Progenitor cell of endocrine pancreas (in vitro differentiated cells): ENCODE measurements around the gene BPI. TPM values are rescaled to one million over a fixed set of nuclear protein-coding genes. Genes with fewer than 3 reads are reported as not detected.

Source experiments
- DNase-seq: peaks from one replicate; pipeline ENCODE4 v3.0.0; 2021; ENCODE audit warnings: low spot score; ENCODE audit not compliant: unreplicated experiment
- H3K27ac Mint-ChIP-seq: 2 replicates; pipeline ENCODE4 v1.8.0; 2021; ENCODE audit warnings: mild to moderate bottlenecking, moderate library complexity, mixed read lengths
- H3K27me3 Mint-ChIP-seq: 2 replicates; pipeline ENCODE4 v1.8.0; 2021; ENCODE audit warnings: mixed read lengths
- H3K36me3 Mint-ChIP-seq: 2 replicates; pipeline ENCODE4 v1.8.0; 2022; ENCODE audit warnings: mixed read lengths; ENCODE audit not compliant: insufficient read depth
- H3K4me1 Mint-ChIP-seq: 2 replicates; pipeline ENCODE4 v1.8.0; 2021; ENCODE audit warnings: low read depth, mixed read lengths
- H3K4me3 Mint-ChIP-seq: 2 replicates; pipeline ENCODE4 v1.8.0; 2021; ENCODE audit warnings: low read depth, mild to moderate bottlenecking, moderate library complexity, mixed read lengths
- H3K9me3 Mint-ChIP-seq: 2 replicates; pipeline ENCODE4 v1.8.0; 2021; ENCODE audit warnings: low read depth, mixed read lengths
- total RNA-seq: library from RNA; stranded (reverse); gene quantifications from 2 replicates; pipeline ENCODE4 v1.2.1, GENCODE V29; 2021
- TF ChIP-seq, protein P1 (sequence below): fragments of 200-600 bp; sonication (generic); IDR thresholded peaks from one replicate; pipeline ENCODE4 v1.5.0; 2021; ENCODE audit warnings: antibody characterized with exemption, mild to moderate bottlenecking; ENCODE audit not compliant: unreplicated experiment

BPI gene
- total RNA-seq, 1 donor from 2014 or later, result not detected

- H3K4me1 Mint-ChIP-seq, result peaks cover 5% of the 10 kb centered on the region
- H3K9me3 Mint-ChIP-seq, result no peaks in the 10 kb centered on the region
- peaks cover 4% of the 10 kb centered on the region for H3K27me3 Mint-ChIP-seq
- no peak overlapping the region for H3K4me3 Mint-ChIP-seq
- no peak overlapping the region for H3K27ac Mint-ChIP-seq
- TF ChIP-seq, protein P1, sequence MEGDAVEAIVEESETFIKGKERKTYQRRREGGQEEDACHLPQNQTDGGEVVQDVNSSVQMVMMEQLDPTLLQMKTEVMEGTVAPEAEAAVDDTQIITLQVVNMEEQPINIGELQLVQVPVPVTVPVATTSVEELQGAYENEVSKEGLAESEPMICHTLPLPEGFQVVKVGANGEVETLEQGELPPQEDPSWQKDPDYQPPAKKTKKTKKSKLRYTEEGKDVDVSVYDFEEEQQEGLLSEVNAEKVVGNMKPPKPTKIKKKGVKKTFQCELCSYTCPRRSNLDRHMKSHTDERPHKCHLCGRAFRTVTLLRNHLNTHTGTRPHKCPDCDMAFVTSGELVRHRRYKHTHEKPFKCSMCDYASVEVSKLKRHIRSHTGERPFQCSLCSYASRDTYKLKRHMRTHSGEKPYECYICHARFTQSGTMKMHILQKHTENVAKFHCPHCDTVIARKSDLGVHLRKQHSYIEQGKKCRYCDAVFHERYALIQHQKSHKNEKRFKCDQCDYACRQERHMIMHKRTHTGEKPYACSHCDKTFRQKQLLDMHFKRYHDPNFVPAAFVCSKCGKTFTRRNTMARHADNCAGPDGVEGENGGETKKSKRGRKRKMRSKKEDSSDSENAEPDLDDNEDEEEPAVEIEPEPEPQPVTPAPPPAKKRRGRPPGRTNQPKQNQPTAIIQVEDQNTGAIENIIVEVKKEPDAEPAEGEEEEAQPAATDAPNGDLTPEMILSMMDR, result no peak
- no peak for DNase-seq
- no peaks in the 10 kb centered on the region for H3K36me3 Mint-ChIP-seq
Observed at GRCh38 chr20:38345643-38346042, 41.7 kb downstream of the BPI start.

- Mint-ChIP-seq H3K4me1 (peaks cover 5% of the 10 kb centered on the region), H3K27me3 (peaks cover 4% of the 10 kb centered on the region), H3K27ac (no peak within 1 kb of the TSS), H3K4me3 (no peak within 1 kb of the TSS), H3K36me3 (no peaks in the 10 kb centered on the region), H3K9me3 (no peaks in the 10 kb centered on the region)
- no peak for DNase-seq
- TF ChIP-seq, protein P1, result no peak
Observed at GRCh38 chr20:38346247-38346651, 42.3 kb downstream of the BPI start, which contains the start of gene LBP. Gene LBP (plus strand): TSS chr20:38346482. CDS start chr20:38346517, 35 bp downstream.

DNA sequence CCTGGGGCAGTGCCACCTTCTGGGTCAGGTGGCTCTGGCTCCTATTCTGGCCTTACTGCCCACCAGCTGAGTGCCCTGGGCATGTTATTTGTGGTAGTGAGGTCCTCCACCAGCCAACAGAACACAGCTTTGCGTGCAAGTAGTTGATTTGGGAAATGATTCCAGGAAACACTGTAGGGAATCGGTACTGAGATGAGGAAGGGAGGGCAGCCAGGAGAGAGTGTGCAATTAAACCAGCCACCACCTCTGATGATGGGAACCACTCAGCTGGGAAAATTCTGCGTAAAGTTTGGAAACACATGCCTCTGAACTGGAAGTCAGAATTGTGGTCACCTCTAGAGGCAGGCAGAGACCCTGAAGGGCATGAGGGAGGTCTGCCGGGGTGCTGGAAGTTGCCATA, 42.8 kb downstream of the BPI start:
- Mint-ChIP-seq H3K27ac (no peak overlapping the region), H3K4me3 (no peak overlapping the region), H3K9me3 (no peaks in the 10 kb centered on the region), H3K4me1 (peaks cover 5% of the 10 kb centered on the region), H3K36me3 (no peaks in the 10 kb centered on the region), H3K27me3 (peaks cover 3% of the 10 kb centered on the region)
- DNase-seq, result no peak
- TF ChIP-seq, protein P1, result no peak

- Mint-ChIP-seq H3K9me3 (no peaks in the 10 kb centered on the region), H3K36me3 (no peaks in the 10 kb centered on the region), H3K4me3 (no peak overlapping the region), H3K27ac (no peak overlapping the region), H3K4me1 (peaks cover 1% of the 10 kb centered on the region), H3K27me3 (no peaks in the 10 kb centered on the region)
- TF ChIP-seq, protein P1, result no peak
- DNase-seq, result no peak
Observed at GRCh38 chr20:38349856-38350255, 45.9 kb downstream of the BPI start.

DNA sequence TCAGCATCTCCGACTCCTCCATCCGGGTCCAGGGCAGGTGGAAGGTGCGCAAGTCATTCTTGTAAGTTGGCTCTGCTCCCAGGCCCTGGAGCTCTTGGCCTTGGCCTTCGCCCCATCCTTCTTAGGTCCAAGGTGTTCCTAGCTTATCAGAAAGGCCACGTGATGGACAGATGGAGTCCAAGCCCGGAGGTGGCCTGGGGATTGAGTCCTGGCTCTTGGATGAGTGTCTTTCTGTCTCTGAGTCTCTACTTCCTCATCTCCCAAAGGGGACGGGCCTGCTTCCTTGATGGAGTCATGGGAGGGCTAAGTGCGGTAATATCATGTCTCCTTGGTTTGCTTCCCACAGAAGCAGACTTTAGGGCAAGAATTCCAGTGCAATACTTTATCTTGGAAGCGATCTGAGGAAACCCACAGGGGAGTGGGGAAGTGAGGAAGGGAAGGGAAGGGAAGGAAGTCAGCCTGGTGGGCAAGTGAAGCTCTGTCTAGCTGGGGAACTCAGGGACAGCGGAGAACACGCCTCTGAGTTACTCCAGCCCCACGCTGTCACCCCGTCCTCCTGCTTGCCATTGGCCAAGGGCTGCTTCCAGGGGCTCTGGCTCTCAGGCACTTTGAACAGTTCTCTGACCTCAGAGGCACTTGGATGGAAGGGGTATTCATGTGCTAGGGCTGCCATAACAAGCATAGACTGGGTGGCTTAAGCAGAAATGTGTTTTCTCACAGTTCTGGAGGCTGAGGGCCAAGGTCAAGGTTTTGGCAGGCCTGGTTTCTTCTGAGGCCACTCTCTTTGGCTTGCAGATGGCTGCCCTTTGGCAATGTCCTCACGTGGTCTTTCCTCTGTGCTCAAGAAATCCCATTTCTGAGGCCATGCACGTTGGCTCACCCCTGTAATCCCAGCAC, 47.2 kb downstream of the BPI start:
- no peaks in the 10 kb centered on the region for H3K27me3 Mint-ChIP-seq
- H3K9me3 Mint-ChIP-seq, result no peaks in the 10 kb centered on the region
- peak overlapping the region; percentile 47 for H3K27ac Mint-ChIP-seq
- H3K36me3 Mint-ChIP-seq, result no peaks in the 10 kb centered on the region
- DNase-seq, result no peak
- H3K4me1 Mint-ChIP-seq, result peaks cover 1% of the 10 kb centered on the region
- TF ChIP-seq, protein P1, result no peak
- H3K4me3 Mint-ChIP-seq, result no peak overlapping the region
